HepG2 (cell line): Measurements from ENCODE around the gene CTNNBL1.

Source experiments
- CCDC6 ChIP-seq: sonication (generic); formaldehyde crosslinking; IDR thresholded peaks from 2 replicates; pipeline ENCODE4 v1.8.1; 2022; ENCODE audit warnings: mild to moderate bottlenecking, missing genetic modification reagents, moderate library complexity
- EZH2 ChIP-seq: conservative IDR thresholded peaks from 2 replicates; pipeline ENCODE4 v1.6.1; 2012; ENCODE audit warnings: mild to moderate bottlenecking, low read depth, low read length, moderate library complexity
- RFX1 ChIP-seq: fragments of 450-650 bp; IDR thresholded peaks from 2 replicates; pipeline ENCODE4 v1.6.1; 2017
- SP1 ChIP-seq, 2 experiments: fragments of 450-650 bp in 1 of 2; sonication (generic) in 1 of 2; formaldehyde crosslinking in 1 of 2; IDR thresholded peaks; 2 replicates each; pipeline versions ENCODE4 v1.4.0 to v1.6.1; 2016 to 2020; ENCODE audit warnings: missing genetic modification reagents in 1 of 2
- ZMYM3 ChIP-seq: sonication (generic); formaldehyde crosslinking; IDR thresholded peaks from 2 replicates; pipeline ENCODE4 v1.5.1; 2020; ENCODE audit warnings: mild to moderate bottlenecking, missing genetic modification reagents
- ZNF317 ChIP-seq: sonication (generic); formaldehyde crosslinking; IDR thresholded peaks from 2 replicates; pipeline ENCODE4 v1.5.0; 2020; ENCODE audit warnings: mild to moderate bottlenecking, missing genetic modification reagents
- ZNF567 ChIP-seq: sonication (generic); formaldehyde crosslinking; IDR thresholded peaks from 2 replicates; pipeline ENCODE4 v1.8.1; 2023; ENCODE audit warnings: mild to moderate bottlenecking, missing genetic modification reagents, borderline replicate concordance
- TF ChIP-seq, protein P1 (sequence below): IDR thresholded peaks from 2 replicates; pipeline ENCODE4 v1.6.1; 2016
- TF ChIP-seq, protein P2 (sequence below): sonication (generic); formaldehyde crosslinking; IDR thresholded peaks from 2 replicates; pipeline ENCODE4 v1.5.0; 2020; ENCODE audit warnings: missing genetic modification reagents
- TF ChIP-seq, protein P3 (sequence below): sonication (generic); formaldehyde crosslinking; IDR thresholded peaks from 2 replicates; pipeline ENCODE4 v1.4.0; 2020; ENCODE audit warnings: missing genetic modification reagents
- TF ChIP-seq, protein P4 (sequence below): sonication (generic); formaldehyde crosslinking; IDR thresholded peaks from 2 replicates; pipeline ENCODE4 v1.4.0; 2020; ENCODE audit warnings: missing genetic modification reagents; ENCODE audit errors: not compliant biosample characterization
- TF ChIP-seq, protein P5 (sequence below): sonication (generic); formaldehyde crosslinking; IDR thresholded peaks from 2 replicates; pipeline ENCODE4 v1.5.0; 2020; ENCODE audit warnings: missing genetic modification reagents, mild to moderate bottlenecking, borderline replicate concordance
- TF ChIP-seq, protein P6 (sequence below): sonication (generic); IDR thresholded peaks from 2 replicates; pipeline ENCODE4 v1.6.1; 2016; ENCODE audit warnings: low read depth, borderline replicate concordance

DNA sequence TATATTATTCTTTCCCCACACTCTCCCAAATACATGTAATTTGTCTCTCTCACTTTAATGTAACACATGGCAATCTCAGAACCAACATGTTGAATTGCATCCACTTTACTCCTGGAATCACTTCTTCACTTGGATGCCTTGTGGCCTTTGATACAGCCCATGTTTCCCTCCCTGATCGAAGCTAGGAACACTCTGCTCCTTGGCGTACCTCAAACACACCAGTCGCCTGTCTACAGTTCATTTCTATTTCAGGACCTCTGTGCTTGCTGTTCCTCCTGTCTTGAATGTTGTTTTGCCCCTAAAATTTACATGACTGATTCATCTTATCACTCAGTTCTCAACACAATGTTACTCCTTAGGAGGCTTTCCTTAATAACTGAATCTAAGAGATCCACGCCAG lies 106.8 kb downstream of the CTNNBL1 start:
- no peak for TF ChIP-seq ZMYM3
- no peak for TF ChIP-seq CCDC6
- TF ChIP-seq, protein P1, sequence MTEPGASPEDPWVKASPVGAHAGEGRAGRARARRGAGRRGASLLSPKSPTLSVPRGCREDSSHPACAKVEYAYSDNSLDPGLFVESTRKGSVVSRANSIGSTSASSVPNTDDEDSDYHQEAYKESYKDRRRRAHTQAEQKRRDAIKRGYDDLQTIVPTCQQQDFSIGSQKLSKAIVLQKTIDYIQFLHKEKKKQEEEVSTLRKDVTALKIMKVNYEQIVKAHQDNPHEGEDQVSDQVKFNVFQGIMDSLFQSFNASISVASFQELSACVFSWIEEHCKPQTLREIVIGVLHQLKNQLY (CRISPR knock-in tag), result no peak
- TF ChIP-seq ZNF317, result no peak
- no peak for TF ChIP-seq RFX1
- TF ChIP-seq ZNF567 (CRISPR knock-in tag), result no peak
- TF ChIP-seq, protein P2, sequence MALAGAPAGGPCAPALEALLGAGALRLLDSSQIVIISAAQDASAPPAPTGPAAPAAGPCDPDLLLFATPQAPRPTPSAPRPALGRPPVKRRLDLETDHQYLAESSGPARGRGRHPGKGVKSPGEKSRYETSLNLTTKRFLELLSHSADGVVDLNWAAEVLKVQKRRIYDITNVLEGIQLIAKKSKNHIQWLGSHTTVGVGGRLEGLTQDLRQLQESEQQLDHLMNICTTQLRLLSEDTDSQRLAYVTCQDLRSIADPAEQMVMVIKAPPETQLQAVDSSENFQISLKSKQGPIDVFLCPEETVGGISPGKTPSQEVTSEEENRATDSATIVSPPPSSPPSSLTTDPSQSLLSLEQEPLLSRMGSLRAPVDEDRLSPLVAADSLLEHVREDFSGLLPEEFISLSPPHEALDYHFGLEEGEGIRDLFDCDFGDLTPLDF, result no peak
- TF ChIP-seq, protein P3, sequence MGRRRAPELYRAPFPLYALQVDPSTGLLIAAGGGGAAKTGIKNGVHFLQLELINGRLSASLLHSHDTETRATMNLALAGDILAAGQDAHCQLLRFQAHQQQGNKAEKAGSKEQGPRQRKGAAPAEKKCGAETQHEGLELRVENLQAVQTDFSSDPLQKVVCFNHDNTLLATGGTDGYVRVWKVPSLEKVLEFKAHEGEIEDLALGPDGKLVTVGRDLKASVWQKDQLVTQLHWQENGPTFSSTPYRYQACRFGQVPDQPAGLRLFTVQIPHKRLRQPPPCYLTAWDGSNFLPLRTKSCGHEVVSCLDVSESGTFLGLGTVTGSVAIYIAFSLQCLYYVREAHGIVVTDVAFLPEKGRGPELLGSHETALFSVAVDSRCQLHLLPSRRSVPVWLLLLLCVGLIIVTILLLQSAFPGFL (CRISPR knock-in tag), result no peak
- TF ChIP-seq, protein P4, sequence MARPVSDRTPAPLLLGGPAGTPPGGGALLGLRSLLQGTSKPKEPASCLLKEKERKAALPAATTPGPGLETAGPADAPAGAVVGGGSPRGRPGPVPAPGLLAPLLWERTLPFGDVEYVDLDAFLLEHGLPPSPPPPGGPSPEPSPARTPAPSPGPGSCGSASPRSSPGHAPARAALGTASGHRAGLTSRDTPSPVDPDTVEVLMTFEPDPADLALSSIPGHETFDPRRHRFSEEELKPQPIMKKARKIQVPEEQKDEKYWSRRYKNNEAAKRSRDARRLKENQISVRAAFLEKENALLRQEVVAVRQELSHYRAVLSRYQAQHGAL (CRISPR knock-in tag), result no peak
- no peak for TF ChIP-seq SP1 (IDR thresholded peaks at IDR 0.05)
- no peak for TF ChIP-seq SP1 (CRISPR knock-in tag; IDR thresholded peaks at IDR 0.05)
- TF ChIP-seq, protein P5, sequence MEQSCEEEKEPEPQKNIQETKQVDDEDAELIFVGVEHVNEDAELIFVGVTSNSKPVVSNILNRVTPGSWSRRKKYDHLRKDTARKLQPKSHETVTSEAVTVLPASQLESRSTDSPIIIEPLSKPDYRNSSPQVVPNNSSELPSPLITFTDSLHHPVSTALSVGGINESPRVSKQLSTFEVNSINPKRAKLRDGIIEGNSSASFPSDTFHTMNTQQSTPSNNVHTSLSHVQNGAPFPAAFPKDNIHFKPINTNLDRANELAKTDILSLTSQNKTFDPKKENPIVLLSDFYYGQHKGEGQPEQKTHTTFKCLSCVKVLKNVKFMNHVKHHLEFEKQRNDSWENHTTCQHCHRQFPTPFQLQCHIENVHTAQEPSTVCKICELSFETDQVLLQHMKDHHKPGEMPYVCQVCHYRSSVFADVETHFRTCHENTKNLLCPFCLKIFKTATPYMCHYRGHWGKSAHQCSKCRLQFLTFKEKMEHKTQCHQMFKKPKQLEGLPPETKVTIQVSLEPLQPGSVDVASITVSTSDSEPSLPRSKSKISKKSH, result no peak
- no peak for TF ChIP-seq EZH2
- TF ChIP-seq, protein P6, sequence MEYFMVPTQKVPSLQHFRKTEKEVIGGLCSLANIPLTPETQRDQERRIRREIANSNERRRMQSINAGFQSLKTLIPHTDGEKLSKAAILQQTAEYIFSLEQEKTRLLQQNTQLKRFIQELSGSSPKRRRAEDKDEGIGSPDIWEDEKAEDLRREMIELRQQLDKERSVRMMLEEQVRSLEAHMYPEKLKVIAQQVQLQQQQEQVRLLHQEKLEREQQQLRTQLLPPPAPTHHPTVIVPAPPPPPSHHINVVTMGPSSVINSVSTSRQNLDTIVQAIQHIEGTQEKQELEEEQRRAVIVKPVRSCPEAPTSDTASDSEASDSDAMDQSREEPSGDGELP, result no peak
